ENCODE data around the gene PTPN2. TPM values are rescaled to one million over a fixed set of nuclear protein-coding genes. Genes with fewer than 3 reads are reported as not detected.

PTPN2 gene
- 29.2 and 38.3 TPM in 2 replicates for total RNA-seq

DNA sequence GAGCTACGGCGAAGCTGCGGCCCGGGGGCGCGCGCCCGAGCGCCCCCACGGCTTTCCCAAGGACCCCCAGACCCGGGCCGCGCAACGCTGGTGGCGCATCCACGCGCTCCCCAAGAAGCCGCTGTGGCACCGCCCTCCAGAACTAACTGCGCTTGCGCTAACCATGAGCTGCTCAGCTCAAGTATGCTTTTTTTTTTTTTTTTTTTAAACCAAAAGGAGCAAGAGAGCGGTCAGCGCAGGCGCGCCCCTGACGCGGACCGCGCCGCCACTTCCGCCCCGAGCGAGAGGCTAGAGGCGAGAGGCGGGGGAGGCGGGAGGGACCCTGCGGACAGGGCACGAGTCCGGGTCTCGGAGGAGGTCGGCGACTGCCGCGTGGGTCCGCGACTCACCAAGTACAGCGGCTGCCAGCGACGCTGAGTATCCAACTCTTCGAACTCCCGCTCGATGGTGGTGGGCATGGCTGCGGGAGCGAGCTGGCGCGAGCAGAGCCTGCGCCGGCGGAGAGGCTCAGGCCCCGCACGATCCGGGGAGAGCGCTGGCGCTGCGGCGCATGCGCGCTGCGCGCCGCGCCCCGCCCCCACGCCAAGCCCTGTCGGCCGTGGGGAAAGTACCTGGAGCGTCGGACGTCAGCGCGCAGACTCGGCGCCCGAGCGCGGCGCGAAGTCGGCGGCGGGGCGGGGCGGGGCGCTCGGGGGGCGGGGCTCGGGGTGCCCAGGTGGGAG, at the start of gene PTPN2:
Gene PTPN2, minus strand, starts transcription at position 554 of the 722 bp plus-strand sequence. Its CDS starts 96 bp downstream, at position 458.

Other genes starting within 250 kb of the PTPN2 start
- gene SPIRE1, start 226.1 kb downstream of the PTPN2 start, total RNA-seq = 14.9 TPM in 2 replicates
- gene CEP76, start 181.5 kb downstream of the PTPN2 start, total RNA-seq = 5.3 and 7.6 TPM in 2 replicates
- gene PSMG2, start 181.2 kb downstream of the PTPN2 start, total RNA-seq = 87.4 and 89.5 TPM in 2 replicates
- gene SEH1L, start 63.8 kb upstream of the PTPN2 start, total RNA-seq = 15.0 and 33.1 TPM in 2 replicates
- gene CEP192, start 107.1 kb upstream of the PTPN2 start, total RNA-seq = 13.4 and 17.6 TPM in 2 replicates

Data from epithelial cell of alveolus of lung (primary cell).